Measurements from ENCODE around the gene SYNJ1. TPM values are rescaled to one million over a fixed set of nuclear protein-coding genes. Genes with fewer than 3 reads are reported as not detected.

The SYNJ1 gene
- total RNA-seq, 1 donor from 2014 or later = 12.9 TPM

DNA sequence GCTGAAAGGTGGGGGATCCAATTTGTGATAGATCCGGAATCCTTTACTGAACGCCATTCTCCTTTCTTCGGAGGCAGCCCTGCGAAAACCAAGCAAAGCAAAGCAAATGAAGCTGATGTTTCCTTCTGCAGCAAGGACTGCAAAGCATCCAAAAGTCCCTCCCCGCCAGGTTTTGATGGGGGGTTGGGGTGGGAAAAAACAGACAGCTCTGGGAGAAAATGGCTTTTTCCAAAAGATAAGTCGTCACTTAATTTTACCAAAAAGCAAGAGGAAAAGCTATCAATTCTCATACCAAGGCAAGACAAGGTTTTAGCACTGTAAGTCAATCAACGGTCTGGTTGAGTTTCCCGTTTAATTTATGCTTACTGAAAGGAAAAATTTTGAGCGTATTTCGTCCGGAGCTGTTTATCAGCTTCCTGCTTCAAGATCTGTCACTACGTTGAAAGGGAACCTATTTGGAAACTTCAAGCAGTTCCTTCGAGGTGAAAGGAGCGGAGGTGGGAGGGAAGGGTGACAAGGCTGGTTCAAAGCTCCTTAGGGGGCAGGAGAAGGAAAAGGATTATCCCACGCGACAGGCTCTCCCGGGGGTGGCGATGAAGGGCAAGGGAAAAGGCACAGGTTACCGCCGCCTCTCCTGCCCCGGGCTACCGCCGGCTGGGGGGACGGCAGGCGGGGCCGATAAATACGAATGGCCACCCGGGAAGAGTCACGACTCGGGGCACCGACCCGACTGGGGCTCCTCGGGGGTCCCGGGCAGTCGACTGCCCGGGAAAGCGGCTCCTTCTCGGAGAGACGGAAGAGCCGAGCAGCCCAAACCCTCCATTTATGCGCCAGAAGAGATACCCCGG lies 750 bp downstream of the SYNJ1 start:
- FAIRE-seq = no peak
- DNase-seq (ENCODE audit: low read depth) = no peak

GRCh38 chr21:32719085-32719484 lies 8.7 kb downstream of the SYNJ1 start:
- TF ChIP-seq EZH2 (IDR thresholded peaks at IDR 0.05; ENCODE audit: insufficient read depth, low read length) = no peak
- TF ChIP-seq, protein P1, sequence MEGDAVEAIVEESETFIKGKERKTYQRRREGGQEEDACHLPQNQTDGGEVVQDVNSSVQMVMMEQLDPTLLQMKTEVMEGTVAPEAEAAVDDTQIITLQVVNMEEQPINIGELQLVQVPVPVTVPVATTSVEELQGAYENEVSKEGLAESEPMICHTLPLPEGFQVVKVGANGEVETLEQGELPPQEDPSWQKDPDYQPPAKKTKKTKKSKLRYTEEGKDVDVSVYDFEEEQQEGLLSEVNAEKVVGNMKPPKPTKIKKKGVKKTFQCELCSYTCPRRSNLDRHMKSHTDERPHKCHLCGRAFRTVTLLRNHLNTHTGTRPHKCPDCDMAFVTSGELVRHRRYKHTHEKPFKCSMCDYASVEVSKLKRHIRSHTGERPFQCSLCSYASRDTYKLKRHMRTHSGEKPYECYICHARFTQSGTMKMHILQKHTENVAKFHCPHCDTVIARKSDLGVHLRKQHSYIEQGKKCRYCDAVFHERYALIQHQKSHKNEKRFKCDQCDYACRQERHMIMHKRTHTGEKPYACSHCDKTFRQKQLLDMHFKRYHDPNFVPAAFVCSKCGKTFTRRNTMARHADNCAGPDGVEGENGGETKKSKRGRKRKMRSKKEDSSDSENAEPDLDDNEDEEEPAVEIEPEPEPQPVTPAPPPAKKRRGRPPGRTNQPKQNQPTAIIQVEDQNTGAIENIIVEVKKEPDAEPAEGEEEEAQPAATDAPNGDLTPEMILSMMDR (IDR thresholded peaks at IDR 0.05; ENCODE audit: insufficient read depth, low read depth, low read length) = no peak
- Mint-ChIP-seq H3K4me1 (ENCODE audit: low read depth, unreplicated experiment) (peaks cover 7% of the 10 kb centered on the region), H3K4me3 (ENCODE audit: unreplicated experiment) (no peak overlapping the region), H3K36me3 (ENCODE audit: low read depth, unreplicated experiment) (peaks cover 5% of the 10 kb centered on the region), H3K27ac (ENCODE audit: unreplicated experiment) (no peak overlapping the region), H3K9me3 (ENCODE audit: unreplicated experiment) (no peaks in the 10 kb centered on the region), H3K27me3 (ENCODE audit: low read depth, unreplicated experiment) (no peaks in the 10 kb centered on the region)
- Histone ChIP-seq H3K36me3 (ENCODE audit: insufficient read depth, low read length) (peaks cover 3% of the 10 kb centered on the region), H3K4me2 (ENCODE audit: low read length) (no peak overlapping the region), H3K79me2 (ENCODE audit: insufficient read depth, low read length) (peaks cover 7% of the 10 kb centered on the region), H2AFZ (ENCODE audit: low read depth, low read length) (no peak overlapping the region), H3K27me3 (ENCODE audit: insufficient read depth, low read length) (no peaks in the 10 kb centered on the region), H3K9ac (ENCODE audit: low read length) (no peak overlapping the region), H3K9me3 (ENCODE audit: insufficient read depth, low read depth, low read length) (no peaks in the 10 kb centered on the region), H4K20me1 (ENCODE audit: insufficient read depth, low read length) (peaks cover 12% of the 10 kb centered on the region), H3K4me3 (ENCODE audit: insufficient read depth, low read depth, low read length) (no peak overlapping the region), H3K27ac (ENCODE audit: low read depth, low read length) (no peak overlapping the region), H3K4me1 (ENCODE audit: insufficient read depth, low read length) (peaks cover 3% of the 10 kb centered on the region)
- DNase-seq (ENCODE audit: low read depth) (no peak), FAIRE-seq (no peak)

More for the DNA sequence above, 750 bp downstream of the SYNJ1 start:
- Histone ChIP-seq H3K4me1 (ENCODE audit: insufficient read depth, low read length) (peaks cover 4% of the 10 kb centered on the region), H3K36me3 (ENCODE audit: insufficient read depth, low read length) (no peaks in the 10 kb centered on the region), H3K4me2 (ENCODE audit: low read length) (peak overlapping the region; percentile 92), H2AFZ (ENCODE audit: low read depth, low read length) (peak overlapping the region; percentile 94), H3K9me3 (ENCODE audit: insufficient read depth, low read depth, low read length) (no peaks in the 10 kb centered on the region), H3K79me2 (ENCODE audit: insufficient read depth, low read length) (peaks cover 24% of the 10 kb centered on the region), H3K4me3 (ENCODE audit: insufficient read depth, low read depth, low read length) (peak overlapping the region; percentile 85), H3K9ac (ENCODE audit: low read length) (peak overlapping the region; percentile 87), H3K27ac (ENCODE audit: low read depth, low read length) (peak overlapping the region; percentile 84), H4K20me1 (ENCODE audit: insufficient read depth, low read length) (no peaks in the 10 kb centered on the region), H3K27me3 (ENCODE audit: insufficient read depth, low read length) (no peaks in the 10 kb centered on the region)
- peaks cover 6% of the 10 kb centered on the region for H3K4me1 Mint-ChIP-seq (ENCODE audit: low read depth, unreplicated experiment)
- no peaks in the 10 kb centered on the region for H3K27me3 Mint-ChIP-seq (ENCODE audit: low read depth, unreplicated experiment)
- H3K9me3 Mint-ChIP-seq (ENCODE audit: unreplicated experiment) = no peaks in the 10 kb centered on the region
- no peak for TF ChIP-seq EZH2 (IDR thresholded peaks at IDR 0.05; ENCODE audit: insufficient read depth, low read length)
- peak overlapping the region; percentile 92 for H3K27ac Mint-ChIP-seq (ENCODE audit: unreplicated experiment)
- peak overlapping the region; percentile 96 for H3K4me3 Mint-ChIP-seq (ENCODE audit: unreplicated experiment)
- peaks cover 4% of the 10 kb centered on the region for H3K36me3 Mint-ChIP-seq (ENCODE audit: low read depth, unreplicated experiment)

- DNase-seq (ENCODE audit: low read depth) = peak; percentile 41
- no peaks in the 10 kb centered on the region for H3K27me3 ChIP-seq (ENCODE audit: insufficient read depth, low read length)
- Mint-ChIP-seq H3K27ac (ENCODE audit: unreplicated experiment) (peak overlapping the region; percentile 48), H3K4me1 (ENCODE audit: low read depth, unreplicated experiment) (peaks cover 7% of the 10 kb centered on the region), H3K36me3 (ENCODE audit: low read depth, unreplicated experiment) (peaks cover 2% of the 10 kb centered on the region), H3K27me3 (ENCODE audit: low read depth, unreplicated experiment) (no peaks in the 10 kb centered on the region), H3K4me3 (ENCODE audit: unreplicated experiment) (no peak overlapping the region), H3K9me3 (ENCODE audit: unreplicated experiment) (no peaks in the 10 kb centered on the region)
- H3K9me3 ChIP-seq (ENCODE audit: insufficient read depth, low read depth, low read length) = no peaks in the 10 kb centered on the region
- peaks cover 3% of the 10 kb centered on the region for H3K36me3 ChIP-seq (ENCODE audit: insufficient read depth, low read length)
- no peak overlapping the region for H3K4me3 ChIP-seq (ENCODE audit: insufficient read depth, low read depth, low read length)
- peak overlapping the region; percentile 3 for H3K4me2 ChIP-seq (ENCODE audit: low read length)
- peaks cover 12% of the 10 kb centered on the region for H4K20me1 ChIP-seq (ENCODE audit: insufficient read depth, low read length)
- no peak overlapping the region for H2AFZ ChIP-seq (ENCODE audit: low read depth, low read length)
- H3K4me1 ChIP-seq (ENCODE audit: insufficient read depth, low read length) = peaks cover 3% of the 10 kb centered on the region
- H3K9ac ChIP-seq (ENCODE audit: low read length) = no peak overlapping the region
- FAIRE-seq = no peak
- H3K27ac ChIP-seq (ENCODE audit: low read depth, low read length) = no peak overlapping the region
- H3K79me2 ChIP-seq (ENCODE audit: insufficient read depth, low read length) = peaks cover 5% of the 10 kb centered on the region
- no peak for TF ChIP-seq EZH2 (IDR thresholded peaks at IDR 0.05; ENCODE audit: insufficient read depth, low read length)
- TF ChIP-seq, protein P1 (IDR thresholded peaks at IDR 0.05; ENCODE audit: insufficient read depth, low read depth, low read length) = no peak
These were observed 9.9 kb downstream of the SYNJ1 start for GRCh38 chr21:32717851-32718316.

Measured in astrocyte (in vitro differentiated cells and primary cell).